Fibroblast of lung (primary cell): ENCODE data around the gene KRTAP6-1.

Experiments used
- CTCF ChIP-seq, 2 donors: IDR thresholded peaks in 1 of 2; conservative IDR thresholded peaks in 1 of 2; 1 replicate in 1 of 2; 2 replicates in 1 of 2; pipeline ENCODE4 v1.5.1; 2011 to 2012; ENCODE audit warnings: low read length in 2 of 2, control low read depth in 1 of 2, inconsistent platforms in 1 of 2, low read depth in 1 of 2, mild to moderate bottlenecking in 1 of 2
- EZH2 ChIP-seq: IDR thresholded peaks from 2 replicates; pipeline ENCODE4 v1.5.1; 2012; ENCODE audit warnings: low read length, control low read depth, mild to moderate bottlenecking; ENCODE audit errors: missing control alignments

- TF ChIP-seq CTCF (conservative IDR thresholded peaks at IDR 0.05 in 1 of 2, IDR thresholded peaks at IDR 0.05 in 1 of 2; ENCODE audit: low read depth in 1 of 2, low read length in 2 of 2) (no peak), EZH2 (no peak)
Observed at GRCh38 chr21:30642564-30642963, 28.8 kb upstream of the KRTAP6-1 start, which contains the start of gene KRTAP20-3.
